HG02884 (cell line): ENCODE measurements around the gene OR10A4.
"Not testable (repeated sequence)": the region's sequence is repeated elsewhere in the genome, so short reads cannot be mapped to it uniquely, and the experiment has no call there.

ENCODE experiments used
- ATAC-seq: cut with Tn5 transposase; IDR thresholded peaks from one replicate; pipeline ENCODE4 v1.9.1; 2021; ENCODE audit warnings: mild to moderate bottlenecking, moderate library complexity; ENCODE audit not compliant: unreplicated experiment

OR10A4 gene

DNA sequence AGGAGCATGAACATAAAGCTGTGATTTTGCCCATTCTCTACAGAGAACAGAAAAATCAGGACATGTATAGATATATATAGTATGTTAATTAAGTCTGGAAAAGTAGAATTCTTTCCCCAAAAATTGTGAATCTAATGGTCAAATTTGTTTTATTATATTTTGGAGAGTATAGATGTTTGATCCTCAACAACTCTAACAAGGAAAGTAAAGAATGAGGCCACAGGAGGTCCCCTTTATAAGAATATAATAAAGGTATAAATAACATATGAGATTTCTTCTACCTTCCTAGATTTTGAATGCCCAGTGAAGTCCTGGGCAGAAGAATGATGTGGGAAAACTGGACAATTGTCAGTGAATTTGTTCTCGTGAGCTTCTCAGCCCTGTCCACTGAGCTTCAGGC is at the start of gene OR10A4:
Gene OR10A4, plus strand, starts transcription at position 301 of the 400 bp plus-strand sequence. Its CDS starts 23 bp downstream, at position 324.
- no peak for ATAC-seq

GRCh38 chr11:6828103-6828502 is 48.3 kb upstream of the OR10A4 start:
- no peak for ATAC-seq

DNA sequence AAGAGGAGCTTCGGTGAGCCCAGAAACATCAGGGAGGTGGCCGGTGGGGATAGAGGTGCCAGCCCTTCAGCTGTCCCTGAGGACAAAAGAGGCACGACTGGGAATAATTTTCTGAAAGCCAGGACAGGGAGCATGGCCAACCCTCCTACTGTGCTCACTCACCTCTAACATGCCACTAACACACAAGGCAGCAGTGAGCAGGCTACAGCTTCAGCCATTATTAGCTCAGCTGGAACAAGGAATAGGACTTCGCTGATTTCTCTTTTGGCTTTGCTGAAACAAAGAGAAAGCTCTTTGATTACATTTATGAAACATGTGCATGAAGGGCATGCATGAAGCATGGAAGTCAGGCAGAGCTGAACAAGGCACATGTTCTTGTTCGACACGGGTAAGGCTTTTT is 43.1 kb upstream of the OR10A4 start:
- no peak for ATAC-seq

DNA sequence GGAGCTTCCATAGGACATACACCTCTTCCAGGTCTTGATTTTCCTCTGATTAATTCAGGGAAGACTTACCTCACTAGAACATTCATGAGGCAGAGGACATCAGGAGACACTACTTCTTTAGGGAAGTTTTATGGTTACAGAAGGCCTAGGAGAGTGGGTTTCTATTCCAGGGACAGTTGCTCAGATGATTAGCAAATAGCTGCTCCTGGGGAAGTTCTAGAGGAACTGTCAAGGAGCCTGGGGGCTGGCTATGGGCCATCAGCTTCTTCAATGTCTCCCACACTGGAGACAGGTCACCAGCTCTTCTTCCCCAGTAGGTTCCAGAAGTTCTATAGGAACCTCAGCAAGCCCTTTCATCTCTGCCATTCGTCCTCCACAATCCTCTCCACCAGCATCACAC is 42.4 kb upstream of the OR10A4 start:
- ATAC-seq: no peak

DNA sequence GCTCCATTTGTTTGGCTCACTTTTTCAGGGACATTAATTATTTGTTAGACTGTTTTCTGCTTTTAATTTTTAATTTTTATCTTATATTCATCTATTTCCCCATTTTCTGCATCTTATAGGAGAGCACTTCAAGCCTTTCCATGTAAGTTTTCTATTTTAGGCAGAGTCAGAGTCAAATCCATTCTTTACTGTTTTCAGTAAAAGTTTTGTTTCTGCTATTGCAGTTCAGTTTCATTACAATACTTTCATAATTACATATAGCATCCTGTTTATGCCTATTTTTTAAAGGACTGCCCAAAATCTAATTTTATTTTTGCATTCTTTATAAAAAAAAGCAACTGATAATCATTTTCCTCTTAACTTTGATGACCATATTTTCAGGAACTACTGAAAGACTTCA is 34.7 kb upstream of the OR10A4 start:
- ATAC-seq: no peak

DNA sequence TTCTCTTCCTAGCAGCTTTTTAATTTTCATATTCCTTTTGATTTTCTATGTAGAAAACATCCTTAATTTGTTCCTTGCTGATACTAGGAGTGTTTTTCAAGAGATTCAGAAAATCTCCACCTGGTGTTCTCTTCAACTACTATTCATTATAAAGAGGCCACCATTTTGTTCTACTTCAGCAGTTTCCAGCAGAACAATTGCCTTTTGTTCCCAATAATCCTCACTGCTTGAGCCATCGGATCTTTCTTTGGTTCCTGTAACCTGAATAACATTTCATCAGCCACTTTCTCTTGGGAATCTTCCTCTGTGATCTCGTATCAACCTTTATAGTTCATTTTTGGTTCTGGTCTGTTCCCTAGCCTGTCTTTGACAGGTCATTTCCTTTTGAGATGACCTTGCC is 32.8 kb upstream of the OR10A4 start:
- no peak for ATAC-seq

DNA sequence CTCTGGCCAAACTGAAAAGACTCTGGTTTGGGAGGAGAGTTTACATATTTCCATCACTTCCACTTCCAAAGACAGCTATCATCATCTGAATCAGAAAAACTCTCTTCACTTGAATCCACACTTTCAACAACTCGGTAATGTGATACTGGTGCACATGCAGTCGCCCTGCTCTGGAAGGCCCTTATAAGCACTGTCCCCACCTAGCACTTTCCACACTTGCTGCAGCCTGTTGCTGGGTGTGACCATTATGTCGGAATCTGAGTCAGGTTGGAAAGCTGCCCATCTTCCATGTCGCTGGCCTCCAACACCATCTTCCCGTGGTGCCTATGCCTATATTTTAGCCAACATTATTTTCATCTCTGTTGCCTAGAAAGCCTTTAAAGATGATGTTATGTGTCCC is 32.1 kb upstream of the OR10A4 start:
- no peak for ATAC-seq

DNA sequence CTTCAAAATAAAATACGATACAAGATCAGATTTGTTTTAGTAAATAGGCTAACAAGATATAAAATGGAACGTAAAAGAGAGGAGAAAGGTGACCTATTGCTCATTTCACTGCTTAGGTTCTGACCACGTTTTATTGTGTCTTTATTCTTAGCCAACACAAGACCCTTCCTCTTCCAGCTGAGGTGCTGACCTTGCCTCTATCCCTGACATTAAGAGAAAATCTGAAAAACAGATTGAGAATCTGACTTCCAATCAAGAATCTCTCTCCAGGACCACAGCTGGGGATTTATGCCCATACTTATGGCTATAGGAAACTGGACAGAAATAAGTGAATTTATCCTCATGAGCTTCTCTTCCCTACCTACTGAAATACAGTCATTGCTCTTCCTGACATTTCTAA is 31.0 kb upstream of the OR10A4 start, which contains the start of gene OR10A5:
Gene OR10A5, plus strand, starts transcription at position 301 of the 400 bp plus-strand sequence. Its CDS starts 0 bp downstream, at position 301.
- no peak for ATAC-seq

DNA sequence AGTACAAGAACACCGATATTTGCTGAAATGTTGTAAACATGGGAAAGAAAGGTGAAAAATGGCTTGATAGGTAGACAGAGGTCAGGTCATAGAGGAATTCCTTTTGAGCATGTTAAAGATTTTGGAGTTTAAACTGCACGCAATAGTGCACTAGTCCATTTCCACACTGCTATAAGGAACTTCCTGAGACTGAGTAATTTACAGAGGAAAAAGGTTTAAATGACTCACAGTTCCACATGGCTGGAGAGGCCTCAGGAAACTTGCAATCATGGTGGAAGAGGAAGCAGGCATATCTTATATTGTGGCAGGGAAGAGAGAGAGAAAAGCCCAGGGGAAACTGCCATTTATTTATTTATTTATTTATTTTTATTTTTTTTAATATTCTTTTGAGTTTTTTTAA is 25.9 kb upstream of the OR10A4 start:
- ATAC-seq: no peak

GRCh38 chr11:6854801-6855200 is 21.6 kb upstream of the OR10A4 start:
- not testable (repeated sequence) for ATAC-seq

DNA sequence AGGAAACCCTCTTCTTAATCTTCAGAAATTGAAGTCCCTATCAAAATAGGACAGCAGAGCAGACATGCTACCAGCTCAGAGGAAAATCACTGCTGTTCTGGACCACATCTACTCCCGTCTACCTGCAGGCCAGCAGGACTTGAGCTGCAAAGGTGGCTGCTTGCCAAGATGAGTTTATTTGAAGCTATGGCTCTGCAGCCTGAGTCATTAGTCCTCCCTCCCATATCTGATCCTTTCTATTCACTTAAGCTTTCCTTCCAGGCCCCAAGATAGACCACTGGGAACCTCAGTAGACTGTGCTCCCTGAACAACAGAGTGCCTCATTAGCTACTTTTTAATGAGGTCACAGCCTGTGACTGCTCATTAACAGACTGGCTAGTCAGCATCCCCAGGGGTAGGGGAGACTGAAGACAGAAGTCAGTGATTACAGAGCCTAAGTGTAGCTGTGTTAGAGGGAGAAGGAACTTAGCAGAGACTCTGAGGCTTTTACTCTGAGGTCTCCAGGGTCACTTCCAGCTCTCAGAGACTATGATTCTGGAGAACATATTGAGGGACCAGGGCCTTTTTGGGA is 20.4 kb upstream of the OR10A4 start:
- no peak for ATAC-seq

GRCh38 chr11:6856871-6857270 is 19.6 kb upstream of the OR10A4 start:
- ATAC-seq: peak; percentile 95

- ATAC-seq: no peak
Measured at GRCh38 chr11:6862961-6863360, 13.5 kb upstream of the OR10A4 start, which contains the start of gene OR10A2. Gene OR10A2 (plus strand): TSS chr11:6863057. CDS start chr11:6869755, 6,698 bp downstream.

DNA sequence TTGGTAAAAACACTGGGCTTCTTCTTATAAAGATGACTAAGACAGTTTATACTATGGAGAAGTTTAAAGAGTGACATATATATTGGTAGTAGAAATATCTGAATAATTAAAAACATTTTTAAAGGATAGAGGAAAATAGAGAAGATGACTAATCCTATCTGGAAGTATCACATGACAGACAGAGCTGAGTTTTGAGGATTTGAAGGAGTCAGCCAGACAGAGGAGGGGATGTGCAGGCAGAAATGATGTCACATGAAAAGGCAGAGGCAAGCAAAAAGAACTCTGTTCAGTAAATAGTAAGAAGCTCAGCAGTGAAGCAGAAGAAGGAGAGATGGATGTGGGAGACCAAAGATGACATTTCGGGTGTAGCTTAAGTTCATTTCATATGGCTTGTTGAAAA is 12.0 kb upstream of the OR10A4 start:
- no peak for ATAC-seq

- ATAC-seq: no peak
Measured at GRCh38 chr11:6871278-6871677, 5.1 kb upstream of the OR10A4 start.

DNA sequence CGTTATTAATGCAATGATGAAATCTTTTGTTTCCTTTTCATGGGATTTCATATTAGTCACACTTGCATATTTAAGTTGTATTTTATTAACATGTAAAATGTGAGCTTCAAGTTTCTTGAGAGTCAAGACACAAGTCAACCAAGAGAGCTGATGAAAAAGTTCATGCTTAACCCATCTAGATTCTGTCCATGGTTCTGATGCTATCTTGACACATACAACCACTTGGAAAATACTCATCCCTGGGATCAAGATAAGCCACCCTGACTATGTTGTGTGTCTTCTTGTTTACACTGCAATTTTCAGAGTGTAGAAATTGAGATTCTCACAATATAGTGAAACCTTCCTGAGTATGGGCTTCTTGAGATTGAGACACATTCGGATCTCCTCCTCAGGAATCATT is 664 bp upstream of the OR10A4 start:
- no peak for ATAC-seq

DNA sequence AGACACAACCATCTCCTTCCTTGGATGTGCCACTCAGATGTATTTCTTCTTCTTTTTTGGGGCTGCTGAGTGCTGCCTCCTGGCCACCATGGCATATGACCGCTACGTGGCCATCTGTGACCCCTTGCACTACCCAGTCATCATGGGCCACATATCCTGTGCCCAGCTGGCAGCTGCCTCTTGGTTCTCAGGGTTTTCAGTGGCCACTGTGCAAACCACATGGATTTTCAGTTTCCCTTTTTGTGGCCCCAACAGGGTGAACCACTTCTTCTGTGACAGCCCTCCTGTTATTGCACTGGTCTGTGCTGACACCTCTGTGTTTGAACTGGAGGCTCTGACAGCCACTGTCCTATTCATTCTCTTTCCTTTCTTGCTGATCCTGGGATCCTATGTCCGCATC is 489 bp downstream of the OR10A4 start:
- no peak for ATAC-seq

DNA sequence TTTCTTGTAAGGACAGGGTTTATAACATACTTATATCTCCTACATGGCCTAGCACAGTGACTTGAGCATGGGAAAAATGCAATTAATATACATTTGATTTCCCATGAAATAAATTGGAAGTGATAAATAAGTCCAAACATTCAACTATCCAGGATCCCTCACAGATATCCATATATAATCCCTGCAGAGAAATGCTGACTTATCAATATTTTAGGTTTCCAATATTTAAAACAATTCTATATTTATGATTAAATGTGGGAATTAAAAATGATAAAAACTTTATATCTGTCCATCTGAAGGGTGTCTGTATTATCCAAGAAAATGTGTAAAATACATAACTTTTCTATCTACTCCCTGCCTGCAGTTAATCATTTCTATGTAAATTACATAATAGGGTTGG is 6.3 kb downstream of the OR10A4 start:
- ATAC-seq: no peak

DNA sequence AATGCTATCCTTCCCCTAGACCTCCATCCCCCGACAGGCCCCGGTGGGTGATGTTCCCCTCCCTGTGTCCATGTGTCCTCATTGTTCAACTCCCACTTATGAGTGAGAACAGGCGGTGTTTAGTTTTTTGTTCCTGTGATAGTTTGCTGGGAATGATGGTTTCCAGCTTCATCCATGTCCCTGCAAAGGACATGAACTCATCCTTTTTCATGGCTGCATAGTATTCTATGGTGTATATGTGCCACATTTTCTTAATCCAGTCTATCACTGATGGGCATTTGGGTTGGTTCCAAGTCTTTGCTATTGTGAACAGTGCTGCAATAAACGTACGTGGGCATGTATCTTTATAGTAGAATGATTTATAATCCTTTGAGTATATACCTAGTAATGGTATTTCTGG is 11.3 kb downstream of the OR10A4 start:
- not testable (repeated sequence) for ATAC-seq

DNA sequence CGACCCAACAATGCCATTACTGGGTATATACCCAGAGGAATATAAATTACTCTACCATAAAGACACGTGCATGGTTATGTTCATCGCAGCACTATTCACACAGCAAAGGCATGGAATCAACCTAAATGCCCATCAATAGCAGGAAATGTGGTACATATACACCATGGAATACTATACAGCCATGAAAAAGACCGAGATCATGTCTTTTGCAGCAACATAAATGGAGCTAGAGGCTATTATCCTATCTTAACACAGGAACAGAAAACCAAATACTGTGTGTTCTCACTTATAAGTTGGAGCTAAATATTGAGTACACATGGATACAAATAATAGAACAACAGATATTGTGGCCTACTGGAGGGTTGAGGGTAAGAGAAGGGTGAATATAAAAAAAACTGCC is 12.4 kb downstream of the OR10A4 start:
- no peak for ATAC-seq

GRCh38 chr11:6889835-6890234 is 13.4 kb downstream of the OR10A4 start:
- peak; percentile 60 for ATAC-seq

DNA sequence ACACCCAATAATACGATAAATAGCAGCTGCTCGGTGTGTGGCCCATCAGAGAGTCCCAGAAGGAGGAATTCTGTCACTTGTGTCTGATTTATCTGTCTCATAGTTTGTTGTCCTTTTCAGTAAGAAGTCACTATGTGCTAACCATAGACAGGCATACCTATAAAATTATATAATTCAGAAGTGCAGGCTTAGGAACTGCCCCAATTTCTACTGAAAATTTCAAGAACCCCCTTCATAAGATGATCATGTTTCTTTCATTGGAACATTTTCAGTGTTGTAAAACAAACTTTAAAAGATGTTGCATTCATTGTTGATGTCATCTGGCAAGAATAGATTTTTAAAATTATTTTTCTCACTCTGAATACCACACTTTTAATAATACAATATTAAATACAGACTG is 16.0 kb downstream of the OR10A4 start, which contains the start of gene OR2D2:
Gene OR2D2, minus strand, starts transcription at position 101 of the 400 bp plus-strand sequence. Its CDS starts 0 bp downstream, at position 101.
- no peak for ATAC-seq

DNA sequence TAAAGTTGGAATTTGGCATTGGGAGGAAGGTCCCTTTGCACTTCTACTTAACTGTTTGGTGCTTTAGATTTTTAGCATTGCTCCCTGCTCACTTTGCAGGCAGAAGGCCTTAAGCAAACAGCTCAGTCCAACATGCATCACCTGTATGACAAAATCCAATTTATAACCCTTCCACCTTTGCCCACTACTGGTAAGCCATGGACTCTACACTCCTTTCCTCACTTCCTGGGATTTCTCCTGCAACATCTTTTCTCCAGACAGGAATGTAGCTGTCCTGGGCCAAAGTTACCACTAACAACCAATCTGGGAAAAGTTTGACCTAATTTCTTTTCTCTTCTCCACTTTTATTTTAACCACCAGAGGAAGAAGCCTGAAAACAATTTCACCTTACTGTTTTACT is 17.7 kb downstream of the OR10A4 start:
- ATAC-seq: no peak
